Measurements from ENCODE around the gene TOR1AIP2. TPM values are rescaled to one million over a fixed set of nuclear protein-coding genes. Genes with fewer than 3 reads are reported as not detected.

The TOR1AIP2 gene
- 48.8 and 64.2 TPM in 2 replicates for total RNA-seq

- DNase-seq (ENCODE audit: low read depth): peak; percentile 66
- Histone ChIP-seq H3K27me3 (ENCODE audit: control insufficient read depth, insufficient read depth, low read length) (no peaks in the 10 kb centered on the region), H3K36me3 (ENCODE audit: control insufficient read depth, insufficient read depth, low read length) (peaks cover 5% of the 10 kb centered on the region), H3K4me3 (ENCODE audit: low read depth, low read length) (peak within 1 kb of the TSS; percentile 79)
- TF ChIP-seq CTCF (IDR thresholded peaks at IDR 0.05; ENCODE audit: insufficient read depth, low read length, severe bottlenecking): no peak
- no peak for FAIRE-seq
These were observed at the start of gene TOR1AIP2 for GRCh38 chr1:179877586-179878265. Gene TOR1AIP2, minus strand, starts transcription at chr1:179877803. Its CDS starts 25,138 bp downstream, at chr1:179852665.

GRCh38 chr1:179926850-179927205, 49.2 kb upstream of the TOR1AIP2 start:
- no peak for TF ChIP-seq CTCF (IDR thresholded peaks at IDR 0.05; ENCODE audit: insufficient read depth, low read length, severe bottlenecking)
- FAIRE-seq: no peak
- Histone ChIP-seq H3K27me3 (ENCODE audit: control insufficient read depth, insufficient read depth, low read length) (no peaks in the 10 kb centered on the region), H3K36me3 (ENCODE audit: control insufficient read depth, insufficient read depth, low read length) (no peaks in the 10 kb centered on the region), H3K4me3 (ENCODE audit: low read depth, low read length) (no peak overlapping the region)
- DNase-seq (ENCODE audit: low read depth): no peak

- FAIRE-seq (no peak), DNase-seq (ENCODE audit: low read depth) (peak; percentile 93)
- no peaks in the 10 kb centered on the region for H3K27me3 ChIP-seq (ENCODE audit: control insufficient read depth, insufficient read depth, low read length)
- H3K4me3 ChIP-seq (ENCODE audit: low read depth, low read length): no peak overlapping the region
- no peaks in the 10 kb centered on the region for H3K36me3 ChIP-seq (ENCODE audit: control insufficient read depth, insufficient read depth, low read length)
- TF ChIP-seq CTCF (IDR thresholded peaks at IDR 0.05; ENCODE audit: insufficient read depth, low read length, severe bottlenecking): no peak
These were observed 48.6 kb upstream of the TOR1AIP2 start for GRCh38 chr1:179925922-179926849.

GRCh38 chr1:179925302-179925701, 47.7 kb upstream of the TOR1AIP2 start:
- no peak overlapping the region for H3K4me3 ChIP-seq (ENCODE audit: low read depth, low read length)
- no peak for TF ChIP-seq CTCF (IDR thresholded peaks at IDR 0.05; ENCODE audit: insufficient read depth, low read length, severe bottlenecking)
- no peak for FAIRE-seq
- no peaks in the 10 kb centered on the region for H3K36me3 ChIP-seq (ENCODE audit: control insufficient read depth, insufficient read depth, low read length)
- H3K27me3 ChIP-seq (ENCODE audit: control insufficient read depth, insufficient read depth, low read length): no peaks in the 10 kb centered on the region
- DNase-seq (ENCODE audit: low read depth): no peak

GRCh38 chr1:179924268-179924667, 46.7 kb upstream of the TOR1AIP2 start:
- DNase-seq (ENCODE audit: low read depth): no peak
- Histone ChIP-seq H3K27me3 (ENCODE audit: control insufficient read depth, insufficient read depth, low read length) (no peaks in the 10 kb centered on the region), H3K36me3 (ENCODE audit: control insufficient read depth, insufficient read depth, low read length) (no peaks in the 10 kb centered on the region), H3K4me3 (ENCODE audit: low read depth, low read length) (no peak overlapping the region)
- no peak for TF ChIP-seq CTCF (IDR thresholded peaks at IDR 0.05; ENCODE audit: insufficient read depth, low read length, severe bottlenecking)
- FAIRE-seq: no peak
